Measurements from ENCODE around the gene INA. TPM values are rescaled to one million over a fixed set of nuclear protein-coding genes. Genes with fewer than 3 reads are reported as not detected.

INA gene
- total RNA-seq, 1 donor from 2014 or later, result not detected

- intact Hi-C loops (cut with micrococcal nuclease), result no loop called here
- no peak overlapping the region for H3K27ac ChIP-seq (replicated peaks)
- H3K9me3 ChIP-seq (replicated peaks), result no peaks in the 10 kb centered on the region
- no peak for DNase-seq
- no peak for TF ChIP-seq CTCF (IDR thresholded peaks at IDR 0.05; ENCODE audit: borderline replicate concordance)
- H3K4me1 ChIP-seq, result no peaks in the 10 kb centered on the region
- no peak overlapping the region for H3K4me3 ChIP-seq
- H3K27me3 ChIP-seq (ENCODE audit: low read depth), result peaks cover 21% of the 10 kb centered on the region
- peaks cover 2% of the 10 kb centered on the region for H3K36me3 ChIP-seq
These were observed 18.6 kb downstream of the INA start for GRCh38 chr10:103295374-103296015.

DNA sequence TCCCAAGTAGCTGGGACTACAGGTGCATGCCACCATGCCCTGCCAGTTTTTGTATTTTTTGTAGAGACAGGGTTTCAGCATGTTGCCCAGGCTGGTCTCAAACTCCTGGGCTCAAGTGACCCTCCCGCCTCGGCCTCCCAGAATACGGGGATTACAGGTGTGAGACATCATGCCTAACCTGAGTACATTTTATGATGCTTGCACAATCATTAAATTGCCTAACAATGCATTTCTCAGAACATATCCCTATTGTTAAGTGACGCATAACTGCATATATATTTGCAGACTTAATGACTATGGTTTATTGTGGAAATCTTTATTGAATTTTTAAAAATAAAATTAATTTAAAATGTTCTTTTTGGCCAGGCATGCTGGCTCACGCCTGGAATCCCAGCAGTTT lies 30.7 kb downstream of the INA start:
- DNase-seq, result no peak
- Histone ChIP-seq H3K27me3 (ENCODE audit: low read depth) (no peaks in the 10 kb centered on the region), H3K9me3 (replicated peaks) (no peaks in the 10 kb centered on the region), H3K4me1 (no peaks in the 10 kb centered on the region), H3K4me3 (no peak overlapping the region), H3K36me3 (peaks cover 97% of the 10 kb centered on the region), H3K27ac (replicated peaks) (no peak overlapping the region)
- intact Hi-C loops (cut with micrococcal nuclease), result no loop called here
- TF ChIP-seq CTCF (IDR thresholded peaks at IDR 0.05; ENCODE audit: borderline replicate concordance), result no peak

DNA sequence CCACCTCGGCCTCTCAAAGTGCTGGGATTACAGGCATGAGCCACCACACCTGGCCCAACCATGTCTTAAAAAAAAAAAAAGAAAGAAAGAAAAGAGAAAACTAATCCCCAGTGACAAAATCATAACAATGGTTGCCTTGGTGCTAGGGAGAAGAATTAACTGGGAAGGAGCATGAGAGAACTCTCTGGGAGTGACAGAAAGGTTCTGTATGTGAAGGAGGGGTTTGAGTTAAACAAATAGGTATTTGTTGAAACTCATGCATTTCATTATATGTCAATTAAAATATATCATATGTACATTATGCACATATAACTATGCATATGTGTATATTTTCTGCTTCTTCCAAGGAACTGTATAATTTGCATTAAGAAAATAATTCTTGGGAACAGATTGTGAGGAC lies 33.3 kb downstream of the INA start:
- H3K4me3 ChIP-seq, result no peak overlapping the region
- H3K27ac ChIP-seq (replicated peaks), result no peak overlapping the region
- no peak for TF ChIP-seq CTCF (IDR thresholded peaks at IDR 0.05; ENCODE audit: borderline replicate concordance)
- DNase-seq, result no peak
- H3K9me3 ChIP-seq (replicated peaks), result no peaks in the 10 kb centered on the region
- no peaks in the 10 kb centered on the region for H3K4me1 ChIP-seq
- peaks cover 94% of the 10 kb centered on the region for H3K36me3 ChIP-seq
- intact Hi-C loops (cut with micrococcal nuclease), result no loop called here
- no peaks in the 10 kb centered on the region for H3K27me3 ChIP-seq (ENCODE audit: low read depth)

DNA sequence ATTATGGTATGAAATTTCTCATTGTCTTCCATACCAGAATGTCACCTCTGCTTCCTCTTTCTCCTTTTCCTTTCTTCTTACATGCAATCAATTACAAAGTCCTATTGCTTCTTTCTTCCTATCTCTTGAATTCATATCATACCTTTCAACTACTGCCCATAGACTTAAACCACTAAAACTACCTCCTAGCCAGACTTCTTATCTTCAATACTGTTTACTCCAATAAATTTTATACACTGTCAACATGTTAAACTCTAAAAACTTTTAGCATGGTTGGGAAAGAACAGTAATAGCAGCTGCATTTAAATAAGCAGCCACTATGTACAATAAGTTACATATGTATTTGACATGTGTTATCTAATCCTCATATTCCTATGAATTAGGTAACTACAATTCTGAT lies 39.1 kb downstream of the INA start:
- Histone ChIP-seq H3K27me3 (ENCODE audit: low read depth) (no peaks in the 10 kb centered on the region), H3K9me3 (replicated peaks) (no peaks in the 10 kb centered on the region), H3K36me3 (peaks cover 64% of the 10 kb centered on the region), H3K4me3 (no peak overlapping the region), H3K27ac (replicated peaks) (no peak overlapping the region), H3K4me1 (no peaks in the 10 kb centered on the region)
- no peak for TF ChIP-seq CTCF (IDR thresholded peaks at IDR 0.05; ENCODE audit: borderline replicate concordance)
- intact Hi-C loops (cut with micrococcal nuclease), result no loop called here
- no peak for DNase-seq

DNA sequence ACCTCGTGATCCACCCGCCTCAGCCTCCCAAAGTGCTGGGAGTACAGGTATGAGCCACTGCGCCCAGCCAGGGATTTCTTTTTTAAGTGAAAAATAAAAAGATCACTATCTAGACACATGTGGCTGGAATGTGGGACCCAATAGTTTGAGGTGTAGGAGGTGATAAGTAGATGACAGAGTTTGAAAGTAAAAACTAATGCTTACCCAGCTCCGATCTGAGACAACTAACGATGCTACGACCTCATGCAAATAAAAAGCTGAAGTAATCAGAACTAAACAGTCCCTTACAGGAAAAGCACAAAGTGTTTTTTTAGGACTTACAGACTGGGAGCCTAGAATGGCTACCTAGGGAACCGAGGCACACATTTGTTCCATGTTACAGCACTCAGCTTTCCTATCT lies 51.0 kb downstream of the INA start:
- DNase-seq, result no peak
- Histone ChIP-seq H3K4me3 (no peak overlapping the region), H3K27me3 (ENCODE audit: low read depth) (no peaks in the 10 kb centered on the region), H3K27ac (replicated peaks) (no peak overlapping the region), H3K9me3 (replicated peaks) (no peaks in the 10 kb centered on the region), H3K4me1 (no peaks in the 10 kb centered on the region), H3K36me3 (peaks cover 79% of the 10 kb centered on the region)
- no peak for TF ChIP-seq CTCF (IDR thresholded peaks at IDR 0.05; ENCODE audit: borderline replicate concordance)
- intact Hi-C loops (cut with micrococcal nuclease), result no loop called here

All from left ventricle myocardium inferior (tissue), 1 donor.